DOHH2 (cell line): ENCODE data around the gene SLC6A6.

Experiments
- H3F3A ChIP-seq: fragments of 200-600 bp; sonication (generic), shearing (Covaris generic); 2 replicates; pipeline ENCODE4 v1.6.0; 2016; ENCODE audit warnings: antibody characterized with exemption, mild to moderate bottlenecking; ENCODE audit not compliant: control insufficient read depth, insufficient read depth
- H3K27ac ChIP-seq: fragments of 200-600 bp; sonication (generic); 2 replicates; pipeline ENCODE4 v1.5.1; 2014; ENCODE audit warnings: low read depth, mild to moderate bottlenecking, low read length, moderate library complexity
- H3K27me3 ChIP-seq: fragments of 200-600 bp; sonication (generic); 2 replicates; pipeline ENCODE4 v1.6.1; 2014; ENCODE audit warnings: mild to moderate bottlenecking, low read length, mixed read lengths; ENCODE audit not compliant: control insufficient read depth
- H3K36me3 ChIP-seq: fragments of 200-600 bp; sonication (generic); 2 replicates; pipeline ENCODE4 v1.6.1; 2014; ENCODE audit warnings: mild to moderate bottlenecking, low read length, moderate library complexity, mixed read lengths; ENCODE audit not compliant: control insufficient read depth
- H3K4me1 ChIP-seq: fragments of 200-600 bp; sonication (generic); 2 replicates; pipeline ENCODE4 v1.6.1; 2014; ENCODE audit warnings: mild to moderate bottlenecking, low read length, mixed read lengths; ENCODE audit not compliant: control insufficient read depth
- H3K4me2 ChIP-seq: fragments of 200-600 bp; sonication (generic); 2 replicates; pipeline ENCODE4 v1.6.0; 2014; ENCODE audit warnings: mild to moderate bottlenecking, low read length, moderate library complexity
- H3K4me3 ChIP-seq: fragments of 200-600 bp; sonication (generic); 2 replicates; pipeline ENCODE4 v1.5.1; 2014; ENCODE audit warnings: mild to moderate bottlenecking, low read length, mixed read lengths
- H3K79me2 ChIP-seq: fragments of 200-600 bp; sonication (generic); 2 replicates; pipeline ENCODE4 v1.6.1; 2014; ENCODE audit warnings: mild to moderate bottlenecking, low read length, mixed read lengths; ENCODE audit not compliant: control insufficient read depth
- H3K9me2 ChIP-seq: fragments of 200-600 bp; sonication (generic); replicated peaks from 2 replicates; pipeline ENCODE4 v1.6.1; 2014; ENCODE audit warnings: mild to moderate bottlenecking, low read length, mixed read lengths; ENCODE audit not compliant: control insufficient read depth
- H3K9me3 ChIP-seq: fragments of 200-600 bp; sonication (generic); 2 replicates; pipeline ENCODE4 v1.6.1; 2014; ENCODE audit warnings: antibody characterized with exemption, low read length, mixed read lengths; ENCODE audit not compliant: control insufficient read depth, insufficient read depth
- H4K20me1 ChIP-seq: fragments of 200-600 bp; sonication (generic); 2 replicates; pipeline ENCODE4 v1.6.0; 2014; ENCODE audit warnings: low read depth, mild to moderate bottlenecking, antibody characterized with exemption, low read length, moderate library complexity; ENCODE audit not compliant: control insufficient read depth, insufficient read depth
- EZH2phosphoT487 ChIP-seq: fragments of 200-600 bp; sonication (generic); IDR thresholded peaks from 2 replicates; pipeline ENCODE4 v1.6.1; 2017; ENCODE audit warnings: borderline replicate concordance, mild to moderate bottlenecking, antibody characterized with exemption, low read length, moderate library complexity, mixed read lengths
- TF ChIP-seq, protein P1 (sequence below): fragments of 200-600 bp; sonication (generic); IDR thresholded peaks from one replicate; pipeline ENCODE4 v1.5.1; 2014; ENCODE audit warnings: antibody characterized with exemption, mild to moderate bottlenecking, low read depth, low read length; ENCODE audit not compliant: poor library complexity, severe bottlenecking

SLC6A6 gene

DNA sequence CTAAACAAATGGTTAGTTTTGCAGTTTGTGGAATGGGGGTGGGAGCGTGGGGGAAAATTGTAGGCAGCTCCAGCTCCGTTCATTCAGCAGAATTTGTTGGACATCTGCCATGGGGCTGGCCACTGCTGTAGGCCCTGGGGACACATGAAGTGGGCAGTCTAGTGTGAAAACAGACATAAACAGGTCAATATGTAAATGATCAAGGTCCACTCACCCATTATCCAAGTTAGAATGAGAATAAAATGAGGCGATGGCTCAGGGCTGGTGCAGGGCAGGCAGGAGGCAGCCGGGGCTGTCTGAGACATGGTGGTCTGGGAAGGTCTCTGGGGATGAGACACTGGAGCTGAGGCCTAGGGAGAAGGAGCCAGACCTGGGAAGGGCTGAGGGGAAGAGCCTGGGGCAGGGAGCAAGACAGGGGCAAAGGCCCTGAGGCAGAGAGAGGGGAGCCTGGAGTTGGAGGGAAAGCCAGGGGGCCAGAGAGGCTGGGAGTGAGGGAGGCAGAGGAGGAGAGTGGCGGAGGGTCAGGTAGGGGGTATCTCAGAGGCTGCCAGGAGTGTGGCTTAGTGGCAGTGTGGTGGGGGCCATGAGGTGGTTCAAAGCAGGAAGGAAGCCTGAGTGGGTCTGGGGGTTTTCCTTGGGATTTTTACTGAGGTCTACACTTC is 6.2 kb upstream of the SLC6A6 start:
- H3K4me3 ChIP-seq, result no peak overlapping the region
- no peaks in the 10 kb centered on the region for H4K20me1 ChIP-seq
- H3K4me2 ChIP-seq, result no peak overlapping the region
- no peaks in the 10 kb centered on the region for H3K27me3 ChIP-seq
- H3K79me2 ChIP-seq, result no peaks in the 10 kb centered on the region
- H3K27ac ChIP-seq, result no peak overlapping the region
- H3K36me3 ChIP-seq, result no peaks in the 10 kb centered on the region
- H3K9me2 ChIP-seq, result no peaks in the 10 kb centered on the region
- peaks cover 3% of the 10 kb centered on the region; the same call in 1 of the 2 replicates for H3F3A ChIP-seq
- H3K4me1 ChIP-seq, result peaks cover 27% of the 10 kb centered on the region
- H3K9me3 ChIP-seq, result no peaks in the 10 kb centered on the region
- no peak for TF ChIP-seq EZH2phosphoT487
- TF ChIP-seq, protein P1, sequence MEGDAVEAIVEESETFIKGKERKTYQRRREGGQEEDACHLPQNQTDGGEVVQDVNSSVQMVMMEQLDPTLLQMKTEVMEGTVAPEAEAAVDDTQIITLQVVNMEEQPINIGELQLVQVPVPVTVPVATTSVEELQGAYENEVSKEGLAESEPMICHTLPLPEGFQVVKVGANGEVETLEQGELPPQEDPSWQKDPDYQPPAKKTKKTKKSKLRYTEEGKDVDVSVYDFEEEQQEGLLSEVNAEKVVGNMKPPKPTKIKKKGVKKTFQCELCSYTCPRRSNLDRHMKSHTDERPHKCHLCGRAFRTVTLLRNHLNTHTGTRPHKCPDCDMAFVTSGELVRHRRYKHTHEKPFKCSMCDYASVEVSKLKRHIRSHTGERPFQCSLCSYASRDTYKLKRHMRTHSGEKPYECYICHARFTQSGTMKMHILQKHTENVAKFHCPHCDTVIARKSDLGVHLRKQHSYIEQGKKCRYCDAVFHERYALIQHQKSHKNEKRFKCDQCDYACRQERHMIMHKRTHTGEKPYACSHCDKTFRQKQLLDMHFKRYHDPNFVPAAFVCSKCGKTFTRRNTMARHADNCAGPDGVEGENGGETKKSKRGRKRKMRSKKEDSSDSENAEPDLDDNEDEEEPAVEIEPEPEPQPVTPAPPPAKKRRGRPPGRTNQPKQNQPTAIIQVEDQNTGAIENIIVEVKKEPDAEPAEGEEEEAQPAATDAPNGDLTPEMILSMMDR, result no peak

GRCh38 chr3:14397046-14397445 is 5.4 kb upstream of the SLC6A6 start:
- no peaks in the 10 kb centered on the region for H4K20me1 ChIP-seq
- H3K27me3 ChIP-seq, result no peaks in the 10 kb centered on the region
- H3K4me2 ChIP-seq, result 0 out of 2 replicates have a peak overlapping the region, but pooled peaks have one; percentile 12
- no peaks in the 10 kb centered on the region for H3K79me2 ChIP-seq
- H3K36me3 ChIP-seq, result no peaks in the 10 kb centered on the region
- H3K27ac ChIP-seq, result no peak overlapping the region
- peaks cover 36% of the 10 kb centered on the region for H3K4me1 ChIP-seq
- no peak overlapping the region for H3K4me3 ChIP-seq
- no peaks in the 10 kb centered on the region for H3K9me2 ChIP-seq
- TF ChIP-seq, protein P1, result no peak
- peaks cover 3% of the 10 kb centered on the region; the same call in 1 of the 2 replicates for H3F3A ChIP-seq
- no peaks in the 10 kb centered on the region for H3K9me3 ChIP-seq

DNA sequence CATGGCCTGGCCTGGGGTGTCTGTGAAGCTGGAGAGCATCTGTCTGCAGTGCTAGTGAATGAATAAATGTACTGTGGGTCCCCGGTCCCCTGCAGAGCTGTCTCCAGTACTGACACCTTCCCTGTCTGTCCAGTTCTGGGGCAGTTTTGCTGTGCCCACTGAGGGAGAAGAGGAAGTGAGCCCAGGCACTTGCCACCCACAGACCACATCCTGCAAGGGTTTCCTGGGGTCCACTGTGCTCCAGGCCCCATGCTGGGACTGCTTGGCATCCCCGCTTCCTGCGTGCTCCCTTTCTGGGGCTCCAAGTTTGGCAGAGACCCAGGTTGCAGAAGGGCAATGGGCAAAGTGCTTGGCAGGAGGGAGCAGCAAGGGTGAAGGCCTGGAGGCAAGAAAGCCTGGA is 4.9 kb upstream of the SLC6A6 start:
- Histone ChIP-seq H3K36me3 (peaks cover under 1% of the 10 kb centered on the region; the same call in 1 of the 2 replicates), H3K4me2 (peak overlapping the region; percentile 12; the same call in 1 of the 2 replicates), H3K9me2 (no peaks in the 10 kb centered on the region), H3K27me3 (no peaks in the 10 kb centered on the region), H3K9me3 (no peaks in the 10 kb centered on the region), H3K4me3 (no peak overlapping the region), H3K27ac (no peak overlapping the region), H3F3A (peaks cover 3% of the 10 kb centered on the region; the same call in 1 of the 2 replicates), H3K4me1 (peaks cover 37% of the 10 kb centered on the region), H4K20me1 (no peaks in the 10 kb centered on the region), H3K79me2 (no peaks in the 10 kb centered on the region)
- TF ChIP-seq, protein P1, result no peak
- TF ChIP-seq EZH2phosphoT487, result no peak
